Neural crest cell (in vitro differentiated cells): ENCODE results near the gene R3HDML. TPM values are rescaled to one million over a fixed set of nuclear protein-coding genes. Genes with fewer than 3 reads are reported as not detected.
"Not testable (repeated sequence)": the region's sequence is repeated elsewhere in the genome, so short reads cannot be mapped to it uniquely, and the experiment has no call there.

Source experiments
- DNase-seq: peaks from one replicate; pipeline ENCODE4 v3.0.0; 2021; ENCODE audit warnings: low read depth, mixed read lengths, low spot score
- H3K27ac Mint-ChIP-seq: one replicate; pipeline ENCODE4 v1.8.0; 2021; ENCODE audit warnings: mild to moderate bottlenecking, mixed read lengths; ENCODE audit not compliant: unreplicated experiment
- H3K27me3 Mint-ChIP-seq: 2 replicates; pipeline ENCODE4 v1.8.0; 2021; ENCODE audit warnings: low read depth, mild to moderate bottlenecking, mixed read lengths
- H3K36me3 Mint-ChIP-seq: 2 replicates; pipeline ENCODE4 v1.8.0; 2021; ENCODE audit warnings: low read depth, mild to moderate bottlenecking, mixed read lengths
- H3K4me1 Mint-ChIP-seq: 2 replicates; pipeline ENCODE4 v1.8.0; 2021; ENCODE audit warnings: mixed read lengths
- H3K4me3 Mint-ChIP-seq: one replicate; pipeline ENCODE4 v1.8.0; 2021; ENCODE audit warnings: mild to moderate bottlenecking, mixed read lengths
- H3K9me3 Mint-ChIP-seq: 2 replicates; pipeline ENCODE4 v1.8.0; 2021; ENCODE audit warnings: mixed read lengths
- CTCF ChIP-seq: fragments of 200-600 bp; sonication (generic); conservative IDR thresholded peaks from 2 replicates; pipeline ENCODE4 v1.5.0; 2021; ENCODE audit warnings: antibody characterized with exemption, mild to moderate bottlenecking
- total RNA-seq: library from RNA; stranded (reverse); gene quantifications from 2 replicates; pipeline ENCODE4 v1.2.1, GENCODE V29; 2021

The R3HDML gene
- total RNA-seq, 1 donor from 2014 or later: not detected

GRCh38 chr20:44324343-44324742 lies 12.5 kb upstream of the R3HDML start:
- no peaks in the 10 kb centered on the region for H3K9me3 Mint-ChIP-seq
- no peak for TF ChIP-seq CTCF
- no peaks in the 10 kb centered on the region for H3K36me3 Mint-ChIP-seq
- DNase-seq: no peak
- H3K4me1 Mint-ChIP-seq: peaks cover 7% of the 10 kb centered on the region
- H3K27ac Mint-ChIP-seq: no peak overlapping the region
- H3K4me3 Mint-ChIP-seq: no peak overlapping the region
- H3K27me3 Mint-ChIP-seq: peaks cover 2% of the 10 kb centered on the region

GRCh38 chr20:44326391-44327159 lies 10.3 kb upstream of the R3HDML start:
- no peak for TF ChIP-seq CTCF
- Mint-ChIP-seq H3K9me3 (no peaks in the 10 kb centered on the region), H3K27me3 (peaks cover 2% of the 10 kb centered on the region), H3K27ac (no peak overlapping the region), H3K4me3 (no peak overlapping the region), H3K36me3 (no peaks in the 10 kb centered on the region), H3K4me1 (peaks cover 7% of the 10 kb centered on the region)
- DNase-seq: no peak

DNA sequence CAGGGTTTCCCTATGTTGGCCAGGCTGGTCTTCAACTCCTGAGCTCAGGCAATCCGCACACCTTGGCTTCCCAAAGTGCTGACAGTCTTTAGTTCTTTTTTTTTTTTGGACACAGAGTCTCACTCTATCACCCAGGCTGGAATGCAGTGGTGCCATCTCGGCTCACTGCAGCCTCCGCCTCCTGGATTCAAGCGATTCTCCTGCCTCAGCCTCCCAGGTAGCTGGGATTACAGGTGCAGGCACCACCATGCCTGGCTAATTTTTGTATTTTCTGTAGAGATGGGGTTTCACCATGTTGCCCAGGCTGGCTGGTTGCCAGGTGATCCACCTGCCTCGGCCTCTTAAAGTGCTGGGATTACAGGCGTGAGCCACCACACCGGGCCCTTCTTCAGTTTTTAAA lies 9.1 kb upstream of the R3HDML start:
- H3K4me3 Mint-ChIP-seq, H3K9me3 Mint-ChIP-seq, H3K4me1 Mint-ChIP-seq, H3K27me3 Mint-ChIP-seq, H3K27ac Mint-ChIP-seq, H3K36me3 Mint-ChIP-seq, DNase-seq: not testable (repeated sequence)

DNA sequence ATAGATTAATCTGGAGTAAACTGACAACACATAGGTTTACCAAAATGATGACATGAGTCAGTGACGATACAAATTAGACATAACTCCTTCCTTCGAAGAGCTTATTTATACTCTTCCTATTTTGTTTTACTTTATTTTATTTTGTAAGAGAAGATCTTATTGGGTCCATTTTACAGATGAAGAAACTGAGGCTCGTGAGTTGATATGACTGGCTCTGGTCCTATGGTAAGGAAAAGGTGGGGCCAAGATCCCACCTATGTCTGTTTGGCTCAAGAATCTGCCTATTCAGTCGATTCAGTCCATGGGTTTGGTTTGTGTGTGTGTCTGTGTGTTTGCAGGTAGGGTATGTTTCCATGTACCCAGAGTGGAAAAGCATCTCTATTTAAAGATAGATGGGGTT lies 8.4 kb upstream of the R3HDML start:
- TF ChIP-seq CTCF: no peak
- peaks cover 2% of the 10 kb centered on the region for H3K27me3 Mint-ChIP-seq

DNA sequence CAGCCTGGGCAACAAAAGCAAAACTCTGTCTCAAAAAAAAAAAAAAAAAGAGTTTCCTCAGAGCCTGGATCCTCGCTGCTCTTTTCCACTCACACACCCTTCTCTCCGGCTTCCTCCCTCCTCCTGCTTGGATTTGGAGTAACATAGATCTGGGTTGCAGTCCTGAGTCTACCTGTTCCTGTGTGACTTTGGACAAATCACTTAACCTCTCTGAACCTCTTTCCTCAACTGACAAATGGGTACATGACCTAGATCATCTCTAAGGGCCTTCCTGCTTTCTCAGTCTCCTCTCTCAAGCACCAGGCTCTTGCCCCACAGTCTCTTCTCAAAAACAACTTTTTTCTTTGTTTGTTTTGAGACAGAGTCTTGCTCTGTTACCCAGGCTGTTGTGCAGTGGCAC lies 5.6 kb upstream of the R3HDML start:
- Mint-ChIP-seq H3K36me3 (no peaks in the 10 kb centered on the region), H3K9me3 (no peaks in the 10 kb centered on the region), H3K27ac (no peak overlapping the region), H3K4me3 (no peak overlapping the region), H3K4me1 (no peaks in the 10 kb centered on the region), H3K27me3 (peaks cover 8% of the 10 kb centered on the region)
- no peak for TF ChIP-seq CTCF
- DNase-seq: no peak

More for the DNA sequence above, 8.4 kb upstream of the R3HDML start:
- no peak overlapping the region for H3K4me3 Mint-ChIP-seq
- no peaks in the 10 kb centered on the region for H3K36me3 Mint-ChIP-seq
- no peak for DNase-seq
- peaks cover 7% of the 10 kb centered on the region for H3K4me1 Mint-ChIP-seq
- H3K27ac Mint-ChIP-seq: no peak overlapping the region
- no peaks in the 10 kb centered on the region for H3K9me3 Mint-ChIP-seq

DNA sequence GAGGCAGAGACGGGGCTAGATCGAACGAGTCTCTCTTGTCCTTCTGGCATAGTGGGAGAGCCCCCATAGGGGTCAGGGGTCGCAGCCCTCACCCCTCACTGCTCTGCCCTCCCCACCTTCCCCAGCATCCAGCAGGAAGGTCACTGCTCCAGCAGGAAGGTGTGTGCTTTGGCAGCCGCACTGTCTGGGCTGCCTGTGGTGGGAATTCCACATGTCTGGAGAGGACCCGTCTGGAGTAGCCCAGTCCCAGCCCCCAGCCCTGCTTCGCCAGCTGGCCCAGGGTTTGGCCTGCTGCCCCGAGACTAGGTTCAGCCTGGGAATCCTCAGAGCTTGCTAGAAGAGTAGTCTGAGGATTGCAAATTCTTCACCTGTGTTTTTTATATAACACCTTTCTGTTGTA lies 2.5 kb upstream of the R3HDML start:
- no peak for TF ChIP-seq CTCF
- peaks cover 10% of the 10 kb centered on the region for H3K27me3 Mint-ChIP-seq
- H3K36me3 Mint-ChIP-seq: no peaks in the 10 kb centered on the region
- DNase-seq: no peak
- peaks cover 5% of the 10 kb centered on the region for H3K4me1 Mint-ChIP-seq
- H3K9me3 Mint-ChIP-seq: no peaks in the 10 kb centered on the region
- H3K4me3 Mint-ChIP-seq: no peak overlapping the region
- no peak overlapping the region for H3K27ac Mint-ChIP-seq
